Fibroblast of skin of scalp (primary cell): ENCODE data around the gene EHD1.
A peak's percentile ranks its signal among the peaks of the same experiment; 100 is the strongest.
"Not testable (repeated sequence)": the region's sequence is repeated elsewhere in the genome, so short reads cannot be mapped to it uniquely, and the experiment has no call there.

Experiments used
- DNase-seq: peaks from one replicate; pipeline ENCODE4 v3.0.0-alpha.2; 2013

EHD1 gene

GRCh38 chr11:64855596-64856304 is 22.7 kb downstream of the EHD1 start:
- no peak for DNase-seq

DNA sequence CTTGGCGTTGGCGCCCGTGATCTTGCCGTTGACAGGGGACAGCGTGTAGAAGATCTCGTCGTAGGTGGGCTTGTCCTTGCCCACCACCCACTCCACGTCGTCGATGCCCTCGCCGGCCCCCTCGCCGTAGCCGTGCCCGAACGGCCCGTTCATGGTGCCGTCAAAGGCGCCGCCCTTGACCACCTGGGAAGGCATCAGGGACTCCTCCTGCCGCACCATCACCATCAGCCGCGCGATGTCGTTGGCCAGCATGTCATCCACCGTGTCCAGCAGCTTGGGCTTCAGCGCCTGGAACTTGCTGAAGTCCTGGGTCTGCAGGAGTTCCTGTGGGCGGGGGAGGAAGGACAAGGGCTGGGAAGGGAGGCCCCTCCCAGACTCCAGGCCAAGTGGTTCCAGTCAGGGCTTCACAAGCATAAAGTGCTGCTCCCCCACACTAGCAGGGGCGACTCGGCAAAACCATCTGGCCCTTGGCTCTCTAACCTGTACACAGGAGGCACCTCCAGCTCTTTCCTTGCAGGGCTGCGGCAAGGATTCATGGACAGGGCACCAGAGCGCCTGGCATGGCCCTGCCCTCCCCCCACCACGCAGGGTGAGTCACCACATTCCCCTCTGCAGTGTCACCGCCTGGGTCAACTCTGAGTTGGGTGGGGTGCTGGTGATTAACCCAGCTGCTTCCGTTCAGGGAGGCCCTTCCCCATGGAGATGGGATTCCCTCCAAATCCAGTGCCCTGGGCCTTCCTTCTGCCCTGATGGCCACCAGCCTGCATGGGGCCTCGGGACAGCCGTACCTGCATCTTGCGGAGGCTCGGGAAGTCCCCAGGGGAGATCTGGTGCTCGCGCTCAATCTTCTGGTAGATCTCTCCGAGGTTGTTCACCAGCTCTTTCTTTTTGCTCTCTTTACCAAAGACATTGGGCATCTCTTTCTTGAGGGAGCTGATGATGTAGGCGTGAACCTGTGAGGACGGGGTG is 23.6 kb downstream of the EHD1 start:
- peak; percentile 94 for DNase-seq

- no peak for DNase-seq
Measured at GRCh38 chr11:64854157-64854533, 24.3 kb downstream of the EHD1 start.

GRCh38 chr11:64853709-64854108 is 24.7 kb downstream of the EHD1 start:
- DNase-seq, result no peak

DNA sequence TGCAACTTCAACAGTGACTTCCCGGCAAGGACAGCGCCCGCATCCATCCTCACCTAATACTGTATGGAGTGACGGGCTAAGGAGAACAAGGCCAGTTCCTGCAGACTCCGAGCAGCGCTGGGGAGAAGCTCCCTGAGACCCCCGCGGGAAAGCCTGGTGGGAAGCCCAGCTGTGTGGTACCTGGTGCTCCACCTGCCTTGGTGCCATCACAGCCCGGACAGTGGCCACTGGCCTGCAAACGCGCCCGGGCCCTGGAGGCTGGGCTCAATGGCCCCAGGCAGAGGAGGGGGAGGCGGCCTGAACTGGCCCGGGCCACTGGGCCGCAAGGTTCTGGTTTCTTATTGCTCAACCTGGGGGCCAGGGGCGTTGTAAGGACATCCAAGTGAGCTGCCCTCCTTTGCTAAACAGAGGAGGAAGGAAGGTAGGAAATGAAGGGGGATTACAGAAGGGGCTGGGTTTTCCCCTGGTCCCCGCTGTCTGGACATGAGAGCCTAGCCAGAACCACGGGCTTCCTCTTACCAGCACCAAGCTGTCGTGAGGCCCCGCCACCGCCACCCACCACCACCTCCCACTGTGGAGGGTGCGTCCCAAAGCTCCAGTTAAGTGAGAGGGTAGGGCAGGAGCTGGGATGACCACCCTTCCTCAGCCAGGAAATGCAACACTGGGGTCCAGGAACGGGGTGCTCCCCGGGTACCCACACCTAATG is 25.5 kb downstream of the EHD1 start:
- no peak for DNase-seq

DNA sequence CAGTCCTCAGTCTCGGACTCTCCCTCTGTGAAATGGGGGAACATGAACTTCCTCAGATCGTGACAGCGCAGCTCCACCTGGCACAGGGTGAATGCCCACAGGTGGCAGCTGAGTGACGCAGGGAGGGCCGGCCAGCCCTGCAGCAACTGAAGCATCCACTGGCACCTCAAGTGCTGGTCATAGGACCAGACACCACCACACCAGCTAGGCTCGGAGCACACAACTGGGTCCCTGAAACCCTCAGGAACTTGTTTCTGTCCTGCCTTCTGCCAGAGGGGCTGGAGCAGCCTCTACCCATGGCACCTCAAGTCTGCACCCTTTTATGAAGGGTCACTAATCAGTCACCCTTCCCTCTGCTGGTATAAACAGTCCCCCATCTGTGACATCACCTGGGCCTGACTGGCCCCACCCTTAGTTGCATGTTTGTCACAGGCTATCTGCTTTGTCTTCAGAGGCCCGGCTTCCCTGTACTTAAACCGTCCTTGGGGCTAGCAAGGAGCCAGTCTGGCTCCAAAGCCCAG is 26.5 kb downstream of the EHD1 start:
- DNase-seq, result no peak

GRCh38 chr11:64850979-64851567 is 27.3 kb downstream of the EHD1 start:
- no peak for DNase-seq

DNA sequence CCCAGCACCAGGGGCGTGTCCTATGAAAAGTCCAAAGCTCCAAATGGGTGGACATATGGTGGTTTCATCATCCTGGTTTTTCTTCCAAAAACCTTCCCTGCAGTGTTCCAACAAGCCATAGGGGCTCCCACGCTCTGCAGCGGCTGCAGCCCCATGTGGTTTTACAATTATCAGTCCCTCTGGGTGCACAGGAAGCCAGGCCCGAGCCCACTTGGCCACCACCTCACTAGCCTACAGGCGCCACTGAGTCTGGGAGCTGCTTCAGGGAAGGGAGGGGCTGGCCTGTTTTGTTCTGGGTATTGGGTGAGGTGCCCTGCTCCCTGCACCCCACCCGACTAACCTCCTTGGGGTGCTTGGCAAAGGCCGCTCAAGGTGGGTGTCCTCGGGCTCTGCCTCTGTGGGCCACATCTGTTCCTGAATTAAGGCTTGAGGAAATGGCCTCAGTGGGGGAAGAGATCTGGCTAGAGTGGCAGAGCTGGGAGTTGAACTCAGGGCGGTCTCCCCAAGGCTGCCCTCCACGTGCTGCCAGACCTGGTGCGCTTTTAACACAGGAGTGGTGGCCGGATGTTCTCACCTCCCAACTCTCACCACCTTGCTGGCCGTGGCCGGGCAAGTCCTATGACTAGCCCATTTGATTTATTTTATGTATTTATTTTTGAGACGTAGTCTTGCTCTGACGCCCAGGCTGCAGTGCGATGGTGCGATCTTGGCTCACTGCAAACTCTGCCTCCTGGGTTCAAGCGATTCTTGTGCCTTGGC is 28.6 kb downstream of the EHD1 start:
- peak; percentile 35 for DNase-seq

DNA sequence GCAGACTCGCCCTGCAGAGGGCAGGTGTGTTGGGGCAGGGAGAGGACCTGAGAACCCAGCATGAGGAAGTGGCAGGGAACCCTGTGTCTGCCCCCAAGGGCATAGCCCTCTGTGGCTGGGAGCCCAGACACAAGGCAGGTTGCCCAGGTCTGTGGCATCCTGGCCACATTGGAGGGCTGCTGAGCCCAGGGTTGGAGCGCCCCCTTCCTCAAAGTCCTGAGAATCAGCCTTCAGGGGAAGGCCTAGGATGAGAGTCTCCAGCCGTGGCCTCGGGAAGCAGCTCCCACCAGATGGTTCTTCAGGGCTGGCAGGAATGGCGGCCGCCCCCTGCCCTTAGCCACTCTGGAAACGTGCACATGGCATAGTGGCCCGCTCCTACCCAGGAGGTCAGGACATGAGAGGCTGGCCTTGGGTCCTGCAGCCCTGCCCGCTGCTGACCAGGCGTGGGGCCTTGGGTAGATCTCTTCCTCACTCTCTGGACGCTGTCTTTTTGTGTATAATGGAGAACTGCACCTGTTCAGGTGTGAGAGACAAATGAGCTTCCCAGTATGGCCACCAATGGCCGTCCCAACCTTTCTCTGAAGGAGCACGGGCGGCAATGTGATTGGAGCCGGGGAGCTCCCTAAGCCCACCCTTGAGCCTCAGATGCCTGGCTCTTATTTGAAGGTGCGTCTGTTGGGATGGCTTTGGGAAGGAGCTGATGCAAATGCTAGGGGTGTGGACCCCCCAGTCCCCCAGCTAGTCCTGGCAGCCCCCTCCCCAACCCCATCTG is 29.4 kb downstream of the EHD1 start:
- DNase-seq, result no peak

GRCh38 chr11:64848214-64848825 is 30.1 kb downstream of the EHD1 start:
- DNase-seq, result no peak

GRCh38 chr11:64846998-64847666 is 31.3 kb downstream of the EHD1 start:
- peak; percentile 92 for DNase-seq

GRCh38 chr11:64845776-64846129 is 32.7 kb downstream of the EHD1 start:
- not testable (repeated sequence) for DNase-seq

DNA sequence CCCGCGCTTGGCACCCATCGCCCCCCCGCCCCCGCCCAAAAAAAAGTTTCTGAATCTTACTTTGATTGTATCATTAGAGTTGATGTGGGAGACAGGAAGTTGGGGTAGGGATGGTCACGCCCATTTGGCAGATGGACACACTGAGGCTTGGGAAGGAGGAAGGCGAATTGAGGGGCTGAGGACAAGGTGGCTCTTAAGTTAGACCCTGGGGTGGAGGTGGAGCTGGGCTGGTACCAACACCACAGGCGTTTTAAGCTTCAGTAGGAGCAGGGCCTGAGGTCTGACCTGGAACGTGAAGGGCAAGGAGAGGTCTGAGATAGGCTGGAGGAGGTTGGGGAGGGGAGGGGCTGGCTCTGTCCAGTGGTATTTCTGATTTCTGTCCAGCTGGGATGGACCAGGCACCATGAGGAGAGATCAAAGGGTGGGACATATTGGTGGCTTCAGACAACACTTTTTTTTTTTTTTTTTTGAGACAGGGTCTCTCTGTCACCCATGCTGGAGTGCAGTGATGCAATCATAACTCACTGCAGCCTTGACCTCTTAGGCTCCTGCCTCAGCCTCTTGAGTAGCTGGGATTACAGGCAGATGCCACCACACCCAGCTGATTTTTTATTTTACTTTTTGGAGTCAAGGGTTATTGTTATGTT is 33.2 kb downstream of the EHD1 start:
- DNase-seq, result no peak

GRCh38 chr11:64844330-64845128 is 33.9 kb downstream of the EHD1 start, which contains the start of gene CDC42BPG:
TSS of gene CDC42BPG (minus strand) at chr11:64844653. CDS start at chr11:64844569, 84 bp downstream.
- DNase-seq, result peak; percentile 64

- no peak for DNase-seq
Measured at GRCh38 chr11:64843686-64844329, 34.6 kb downstream of the EHD1 start.

- DNase-seq, result no peak
Measured at GRCh38 chr11:64842851-64843685, 35.4 kb downstream of the EHD1 start.

- no peak for DNase-seq
Measured at GRCh38 chr11:64842366-64842759, 36.1 kb downstream of the EHD1 start.
